ENCODE results near the gene COL18A1. TPM values are rescaled to one million over a fixed set of nuclear protein-coding genes. Genes with fewer than 3 reads are reported as not detected.

Gene COL18A1
- total and polyA plus RNA-seq, 2 of the 8 experiments (the other 6 are each of a cell fraction or from before 2014, with no cell fraction given) = 145 to 201 TPM

- Histone ChIP-seq H3K4ac (replicated peaks; ENCODE audit: insufficient read length, low read depth, low read length) (no peak overlapping the region), H4K5ac (ENCODE audit: insufficient read length, low read depth, low read length) (no peak overlapping the region), H2BK12ac (ENCODE audit: low read depth, low read length) (no peak overlapping the region), H3K36me3 (ENCODE audit: control insufficient read depth in 2 of 4, insufficient read depth in 4 of 4, low read length in 3 of 4) (peaks cover 14 to 78% (median 32%) of the 10 kb centered on the region in 4 experiments), H3K27ac (ENCODE audit: low read depth, low read length) (no peak overlapping the region), H3K4me2 (ENCODE audit: insufficient read depth in 1 of 2, low read depth in 2 of 2, low read length in 2 of 2) (no peak overlapping the region), H2BK5ac (ENCODE audit: low read depth, low read length) (no peak overlapping the region), H3K18ac (ENCODE audit: extremely low read depth, low read length) (no peak overlapping the region), H3K27me3 (replicated peaks in 1 of 4; ENCODE audit: control insufficient read depth in 3 of 4, extremely low read depth in 1 of 4, insufficient read depth in 3 of 4, low read length in 3 of 4) (no peaks in the 10 kb centered on the region), H2BK20ac (ENCODE audit: low read length) (no peak overlapping the region), H3K79me2 (ENCODE audit: control insufficient read depth in 1 of 2, insufficient read depth in 2 of 2, low read length in 2 of 2) (no peaks in the 10 kb centered on the region), H3K23ac (ENCODE audit: insufficient read length) (no peak overlapping the region), H4K91ac (replicated peaks; ENCODE audit: insufficient read length, low read length) (no peak overlapping the region), H2BK120ac (replicated peaks; ENCODE audit: low read depth, low read length) (no peak overlapping the region), H3K4me1 (replicated peaks in 1 of 4; ENCODE audit: control insufficient read depth in 3 of 4, insufficient read depth in 4 of 4, low read length in 3 of 4) (peaks cover 0 to 3% (median 0%) of the 10 kb centered on the region in 4 experiments; a peak in 1 of 7 replicates), H3K23me2 (ENCODE audit: low read depth, low read length) (peaks cover 4% of the 10 kb centered on the region; the same call in 1 of the 2 replicates), H2AFZ (ENCODE audit: low read length) (no peak overlapping the region), H4K20me1 (replicated peaks in 1 of 2; ENCODE audit: control insufficient read depth in 1 of 2, insufficient read depth in 2 of 2, low read length in 2 of 2) (peaks cover 2 to 8% of the 10 kb centered on the region in 2 experiments), H3K56ac (replicated peaks; ENCODE audit: insufficient read length, low read depth, low read length) (no peak overlapping the region), H3K9ac (replicated peaks in 1 of 4; ENCODE audit: extremely low read depth in 1 of 4, low read depth in 3 of 4, low read length in 3 of 4) (no peak overlapping the region), H3K14ac (ENCODE audit: insufficient read length) (no peak overlapping the region), H2AK5ac (ENCODE audit: low read depth, low read length) (no peak overlapping the region), H3K79me1 (ENCODE audit: low read depth, low read length) (no peaks in the 10 kb centered on the region; the same call in 1 of the 2 replicates), H3K4me3 (ENCODE audit: extremely low read depth in 1 of 4, insufficient read depth in 2 of 4, low read depth in 3 of 4, low read length in 4 of 4) (no peak overlapping the region), H2BK15ac (ENCODE audit: low read length) (no peak overlapping the region), H4K8ac (ENCODE audit: extremely low read depth, insufficient read depth, low read length) (no peak overlapping the region), H3K9me3 (ENCODE audit: insufficient read depth in 2 of 2, low read depth in 1 of 2, low read length in 1 of 2) (no peaks in the 10 kb centered on the region)
- 89% methylated on average over 23 of the region's 30 CpGs; no CpG with 5 or more reads in 1 of the 2 experiments for WGBS, 2 experiments (ENCODE audit: extremely low coverage in 1 of 2, insufficient coverage in 1 of 2, insufficient read length in 1 of 2, insufficient replicate concordance in 2 of 2, low coverage in 1 of 2, low lambda C conversion rate in 2 of 2, missing lambda C conversion rate in 1 of 2)
- TF ChIP-seq POLR2AphosphoS5 (IDR thresholded peaks at IDR 0.05; ENCODE audit: low read depth, low read length) = no peak
- TF ChIP-seq TAF7 (optimal IDR thresholded peaks at IDR 0.05; ENCODE audit: borderline replicate concordance, low read depth, low read length) = no peak
- TF ChIP-seq, protein P1, sequence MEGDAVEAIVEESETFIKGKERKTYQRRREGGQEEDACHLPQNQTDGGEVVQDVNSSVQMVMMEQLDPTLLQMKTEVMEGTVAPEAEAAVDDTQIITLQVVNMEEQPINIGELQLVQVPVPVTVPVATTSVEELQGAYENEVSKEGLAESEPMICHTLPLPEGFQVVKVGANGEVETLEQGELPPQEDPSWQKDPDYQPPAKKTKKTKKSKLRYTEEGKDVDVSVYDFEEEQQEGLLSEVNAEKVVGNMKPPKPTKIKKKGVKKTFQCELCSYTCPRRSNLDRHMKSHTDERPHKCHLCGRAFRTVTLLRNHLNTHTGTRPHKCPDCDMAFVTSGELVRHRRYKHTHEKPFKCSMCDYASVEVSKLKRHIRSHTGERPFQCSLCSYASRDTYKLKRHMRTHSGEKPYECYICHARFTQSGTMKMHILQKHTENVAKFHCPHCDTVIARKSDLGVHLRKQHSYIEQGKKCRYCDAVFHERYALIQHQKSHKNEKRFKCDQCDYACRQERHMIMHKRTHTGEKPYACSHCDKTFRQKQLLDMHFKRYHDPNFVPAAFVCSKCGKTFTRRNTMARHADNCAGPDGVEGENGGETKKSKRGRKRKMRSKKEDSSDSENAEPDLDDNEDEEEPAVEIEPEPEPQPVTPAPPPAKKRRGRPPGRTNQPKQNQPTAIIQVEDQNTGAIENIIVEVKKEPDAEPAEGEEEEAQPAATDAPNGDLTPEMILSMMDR (IDR thresholded peaks at IDR 0.05; ENCODE audit: control extremely low read depth in 1 of 3, insufficient read depth in 1 of 3, low read depth in 1 of 3, low read length in 3 of 3) = peak in 1 of 3 experiments; percentile 10; a peak in 1 of 4 replicates
- 0 out of 3 replicates have a peak, but pooled peaks of 1 of the 2 experiments have one; percentile 22 for TF ChIP-seq POLR2A (IDR thresholded peaks at IDR 0.05; ENCODE audit: control extremely low read depth in 1 of 2, low read depth in 2 of 2, low read length in 2 of 2)
- no peak for FAIRE-seq
- POLR2A ChIA-PET (ENCODE audit: partially characterized antibody) = interaction anchor here (1.2 to 2.0 kb wide), 4 partner anchors 9 to 30 kb away, joined by 3 to 8 read pairs (median 4); no protein-coding TSS in a partner anchor
- CTCF ChIA-PET (ENCODE audit: partially characterized antibody) = interaction anchor here (1.2 to 1.8 kb wide), 3 partner anchors 9 to 20 kb away, joined by 3 to 4 read pairs (median 4); no protein-coding TSS in a partner anchor
- DNase-seq (ENCODE audit: low read depth in 1 of 2, low spot score in 2 of 2) = no peak
Measured at GRCh38 chr21:45494851-45495680, 90.1 kb downstream of the COL18A1 start.

All from H1 (cell line).